Stimulated activated CD8-positive, alpha-beta memory T cell treated with anti-CD3 and anti-CD28 coated beads, Interleukin-7, amount 100 ng/mL, for 24 hours (primary cell): ENCODE results near the gene AXDND1.
"Not testable (repeated sequence)": the region's sequence is repeated elsewhere in the genome, so short reads cannot be mapped to it uniquely, and the experiment has no call there.

Source experiments
- DNase-seq: peaks from one replicate; pipeline ENCODE4 v3.0.0-alpha.2; 2020; ENCODE audit warnings: low read depth

AXDND1 gene

DNA sequence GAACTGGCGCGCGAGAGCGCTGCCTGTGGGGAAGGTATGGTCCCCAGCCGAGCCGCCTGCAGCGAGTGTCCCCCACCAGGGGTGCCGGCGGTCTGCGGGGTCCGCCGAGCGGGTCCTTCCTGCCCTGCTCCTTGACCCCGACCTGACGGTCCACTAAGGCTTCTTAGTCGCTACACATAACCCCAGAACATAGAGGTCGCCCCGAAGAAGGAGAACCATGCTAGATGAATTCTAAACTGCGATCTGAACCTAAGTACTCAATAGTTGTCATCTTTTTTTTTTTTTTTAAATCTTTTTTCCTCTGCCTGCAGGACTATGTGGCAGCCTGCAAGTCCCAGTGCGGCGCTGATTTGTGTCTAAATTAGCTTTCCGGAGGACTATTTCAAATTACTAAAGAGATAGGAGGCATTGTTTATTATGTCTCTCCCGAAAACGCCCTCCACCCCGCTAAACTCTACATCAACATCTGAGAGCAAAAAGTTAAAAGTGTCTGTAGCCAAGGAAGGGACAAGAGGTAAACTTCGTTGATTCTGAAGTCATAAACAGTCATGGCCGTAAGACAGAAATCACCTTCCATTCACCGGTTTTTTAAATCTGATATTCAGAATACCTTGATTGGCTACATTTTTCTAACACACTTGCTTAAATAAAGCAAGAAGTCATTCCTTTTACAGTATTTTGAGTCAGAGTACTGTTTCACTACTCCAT lies 476 bp downstream of the AXDND1 start:
- DNase-seq = no peak

DNA sequence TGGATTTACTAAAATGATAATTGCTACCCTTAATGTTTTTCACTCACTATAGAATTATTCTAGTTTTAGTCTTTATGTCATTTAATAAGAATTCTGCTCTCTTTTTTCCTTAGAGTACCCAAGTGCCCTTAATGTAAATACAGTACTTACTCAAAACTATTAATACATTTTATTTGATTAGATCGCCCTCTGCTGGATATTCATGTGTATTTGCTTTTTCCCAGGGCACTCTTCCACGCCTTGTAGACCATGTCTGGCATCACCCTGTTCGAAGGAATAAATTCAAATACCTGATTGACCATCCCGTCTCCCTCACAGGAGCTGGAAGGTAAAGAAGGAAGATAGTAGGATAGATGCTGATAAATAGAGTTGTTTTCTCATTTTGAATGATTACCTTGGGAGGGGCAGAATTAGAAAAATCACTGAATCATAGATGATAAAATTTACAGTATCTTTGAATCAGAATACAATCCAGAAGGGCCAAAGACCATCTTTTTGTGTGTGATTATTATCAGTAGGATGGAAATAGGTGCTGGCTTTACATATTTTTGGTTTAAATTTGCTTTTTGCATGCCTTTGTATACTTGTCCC lies 4.1 kb downstream of the AXDND1 start:
- DNase-seq = no peak

DNA sequence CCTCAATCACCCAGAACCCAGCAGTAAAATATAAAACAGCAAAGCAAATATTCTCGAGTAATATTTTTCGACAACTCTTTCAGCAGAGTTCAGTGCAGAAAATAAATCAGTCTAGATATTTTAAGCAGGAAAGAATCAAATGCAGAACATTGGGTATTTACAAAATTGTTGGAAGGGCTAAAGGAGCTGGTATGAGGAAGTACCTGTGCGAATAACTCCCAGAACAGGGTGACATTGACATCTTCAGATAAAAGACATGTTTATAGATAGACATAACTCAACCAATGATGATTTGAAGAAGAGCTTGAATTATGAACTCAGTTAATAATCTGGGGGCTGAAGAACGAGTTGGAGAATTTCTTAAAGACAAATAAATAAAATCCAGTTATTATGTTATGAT lies 6.4 kb downstream of the AXDND1 start:
- DNase-seq = no peak

DNA sequence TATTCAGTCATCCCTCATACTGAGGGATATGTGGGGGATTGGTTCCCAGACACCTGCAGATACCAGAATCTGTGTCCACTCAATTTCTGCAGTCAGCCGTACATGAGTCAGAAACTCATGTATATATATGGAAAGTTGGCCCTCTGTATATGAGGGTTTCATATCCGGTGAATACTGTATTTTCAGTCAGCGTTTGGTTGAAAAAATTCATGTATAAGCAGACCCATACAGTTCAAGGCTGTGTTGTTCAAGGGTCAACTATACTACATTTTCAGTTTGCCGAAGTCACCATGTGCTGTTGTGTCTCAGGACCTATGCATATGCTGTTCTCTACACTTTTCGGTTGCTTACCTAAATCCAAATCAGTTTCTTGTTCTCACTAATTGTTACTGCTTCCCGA lies 10.5 kb downstream of the AXDND1 start:
- DNase-seq = no peak

DNA sequence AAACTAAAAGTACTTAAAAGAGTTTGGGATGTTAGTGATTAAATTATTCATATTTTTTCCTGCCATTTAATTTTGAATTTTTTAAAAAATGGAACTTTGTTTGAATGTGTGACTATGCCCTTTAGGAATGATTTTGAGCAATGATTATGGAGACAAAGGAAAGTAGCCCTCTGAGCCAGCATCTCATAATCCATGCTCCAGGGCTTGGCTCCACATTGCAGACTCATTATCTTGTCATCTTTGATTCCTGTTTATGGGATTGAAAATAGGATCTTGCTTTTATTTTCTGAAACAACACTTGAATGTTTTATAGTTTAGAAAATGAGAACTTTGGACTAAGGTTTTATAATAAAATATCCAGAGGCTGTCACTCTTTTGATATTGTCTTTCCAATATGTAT lies 14.5 kb downstream of the AXDND1 start:
- no peak for DNase-seq

DNA sequence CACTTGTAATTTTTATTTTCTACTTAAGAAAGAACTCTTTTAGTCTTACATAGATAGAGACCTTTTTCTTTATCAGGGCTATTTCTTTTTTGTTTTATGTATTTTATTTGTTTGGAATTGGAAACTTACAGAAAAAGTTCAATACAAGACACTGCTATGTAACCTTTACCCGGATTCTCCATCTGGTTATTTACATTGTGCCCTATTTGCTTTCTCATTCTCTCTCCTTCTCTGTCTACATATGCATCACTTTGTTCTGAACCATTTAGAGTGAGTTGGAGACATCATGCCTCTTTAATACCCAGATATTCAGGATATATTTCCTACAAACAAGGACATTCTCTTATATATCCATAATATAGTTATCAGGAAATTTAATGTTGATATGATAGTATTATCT lies 18.3 kb downstream of the AXDND1 start:
- DNase-seq = no peak

DNA sequence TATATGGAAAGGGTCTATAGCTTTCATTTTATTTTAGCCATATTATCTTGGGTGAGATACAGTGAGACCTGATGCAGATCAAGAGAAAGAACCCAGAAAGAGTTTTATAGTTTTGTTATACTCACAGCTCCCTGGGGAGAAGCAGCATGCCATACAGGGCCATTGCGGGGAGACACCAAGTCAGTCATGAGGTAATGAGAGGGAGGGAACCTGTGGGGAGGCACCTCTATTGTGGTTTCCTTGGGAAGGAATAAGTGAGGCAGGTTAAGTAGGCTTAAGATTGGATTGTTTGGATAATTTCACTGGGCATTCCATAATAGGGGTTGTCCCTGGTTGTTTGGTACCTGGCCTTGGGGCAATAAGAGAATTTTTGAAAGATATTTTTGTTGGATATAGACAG lies 19.7 kb downstream of the AXDND1 start:
- no peak for DNase-seq

DNA sequence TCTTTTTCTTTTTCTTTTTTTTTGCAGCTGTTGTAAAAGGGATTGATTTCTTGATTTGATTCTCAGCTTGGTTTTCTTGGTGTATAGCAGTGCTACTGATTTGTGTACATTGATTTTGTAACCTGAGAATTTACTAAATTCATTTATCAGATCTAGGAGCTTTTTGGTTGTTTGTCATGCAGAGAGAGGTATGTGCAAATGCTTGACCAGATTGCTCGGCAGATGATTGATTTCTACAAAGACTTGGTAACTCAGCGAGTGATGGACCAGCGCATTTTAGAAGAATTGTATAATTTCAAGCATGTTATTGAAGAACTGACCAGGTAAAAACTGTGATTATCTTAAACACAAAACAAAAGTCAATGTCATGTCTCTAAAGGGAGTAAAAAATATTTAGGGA lies 27.9 kb downstream of the AXDND1 start:
- DNase-seq = no peak

DNA sequence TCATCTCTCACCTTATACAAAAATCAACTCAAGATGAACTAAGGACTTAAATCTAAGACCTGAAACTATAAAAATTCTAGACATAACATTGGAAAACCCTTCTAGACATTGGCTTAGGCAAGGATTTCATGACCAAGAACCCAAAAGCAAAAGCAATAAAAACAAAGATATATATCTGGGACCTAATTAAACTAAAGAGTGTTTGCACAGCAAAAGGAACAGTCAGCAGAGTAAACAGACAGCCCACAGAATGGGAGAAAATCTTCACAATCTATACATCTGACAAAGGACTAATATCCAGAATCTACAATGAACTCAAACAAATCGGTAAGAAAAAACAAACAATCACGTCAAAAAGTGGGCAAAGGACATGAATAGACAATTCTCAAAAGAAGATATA lies 33.6 kb downstream of the AXDND1 start:
- not testable (repeated sequence) for DNase-seq

DNA sequence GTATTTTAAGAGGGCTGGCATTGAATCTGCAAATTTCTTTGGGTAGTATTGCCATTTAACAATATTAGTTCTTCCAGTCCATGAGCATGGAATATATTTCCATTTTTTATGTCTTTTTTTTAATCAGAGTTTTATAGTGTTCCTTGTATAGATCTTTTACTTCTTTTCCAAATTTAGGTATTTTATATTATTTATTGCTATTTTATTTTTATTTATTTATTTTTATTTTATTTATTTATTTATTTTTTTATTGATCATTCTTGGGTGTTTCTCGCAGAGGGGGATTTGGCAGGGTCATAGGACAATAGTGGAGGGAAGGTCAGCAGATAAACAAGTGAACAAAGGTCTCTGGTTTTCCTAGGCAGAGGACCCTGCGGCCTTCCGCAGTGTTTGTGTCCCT lies 52.0 kb downstream of the AXDND1 start:
- not testable (repeated sequence) for DNase-seq

DNA sequence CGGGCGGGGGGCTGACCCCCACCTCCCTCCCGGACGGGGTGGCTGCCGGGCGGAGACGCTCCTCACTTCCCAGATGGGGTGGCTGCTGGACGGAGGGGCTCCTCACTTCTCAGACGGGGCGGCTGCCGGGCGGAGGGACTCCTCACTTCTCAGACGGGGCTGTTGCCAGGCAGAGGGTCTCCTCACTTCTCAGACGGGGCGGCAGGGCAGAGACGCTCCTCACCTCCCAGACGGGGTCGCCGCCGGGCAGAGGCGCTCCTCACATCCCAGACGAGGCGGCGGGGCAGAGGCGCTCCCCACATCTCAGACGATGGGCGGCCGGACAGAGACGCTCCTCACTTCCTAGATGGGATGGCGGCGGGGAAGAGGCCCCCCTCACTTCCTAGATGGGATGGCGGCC lies 52.9 kb downstream of the AXDND1 start:
- DNase-seq = not testable (repeated sequence)

DNA sequence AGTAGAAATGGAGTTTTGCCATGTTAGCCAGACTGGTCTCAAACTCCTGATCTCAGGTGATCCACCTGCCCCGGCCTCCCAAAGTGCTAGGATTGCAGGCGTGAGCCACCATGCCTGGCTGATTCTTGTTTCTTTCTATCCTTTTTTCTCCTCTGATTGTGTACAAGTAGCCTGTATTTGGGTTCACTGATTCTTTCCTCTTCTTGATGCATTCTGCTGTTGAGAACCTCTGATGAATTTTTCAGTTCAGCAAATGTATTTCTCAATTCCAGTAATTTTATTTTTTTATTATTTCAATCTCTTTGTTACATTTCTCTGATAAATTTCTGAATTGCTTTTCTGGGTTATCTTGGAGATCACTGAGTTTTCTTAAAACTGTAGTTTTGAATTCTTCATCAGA lies 58.8 kb downstream of the AXDND1 start:
- no peak for DNase-seq

DNA sequence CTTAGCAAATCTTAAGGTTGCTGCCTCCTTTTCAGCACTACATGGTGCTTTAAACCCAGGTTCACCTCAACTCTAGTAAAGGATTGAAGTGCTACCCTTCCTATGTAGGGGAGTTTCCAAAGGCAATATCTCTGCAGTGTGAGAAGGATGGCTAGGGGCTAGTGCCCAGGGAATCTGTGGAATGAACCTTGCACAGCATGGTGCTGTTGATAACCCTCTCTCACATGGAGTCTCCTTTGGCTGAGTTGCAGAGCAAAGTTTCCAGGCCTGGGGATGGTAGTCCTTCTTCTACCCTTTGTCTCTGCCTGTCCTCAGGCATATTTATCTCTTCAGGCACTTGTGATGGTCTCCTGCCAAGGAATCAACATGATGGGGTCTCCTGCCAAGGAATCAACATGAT lies 59.4 kb downstream of the AXDND1 start:
- DNase-seq = no peak

DNA sequence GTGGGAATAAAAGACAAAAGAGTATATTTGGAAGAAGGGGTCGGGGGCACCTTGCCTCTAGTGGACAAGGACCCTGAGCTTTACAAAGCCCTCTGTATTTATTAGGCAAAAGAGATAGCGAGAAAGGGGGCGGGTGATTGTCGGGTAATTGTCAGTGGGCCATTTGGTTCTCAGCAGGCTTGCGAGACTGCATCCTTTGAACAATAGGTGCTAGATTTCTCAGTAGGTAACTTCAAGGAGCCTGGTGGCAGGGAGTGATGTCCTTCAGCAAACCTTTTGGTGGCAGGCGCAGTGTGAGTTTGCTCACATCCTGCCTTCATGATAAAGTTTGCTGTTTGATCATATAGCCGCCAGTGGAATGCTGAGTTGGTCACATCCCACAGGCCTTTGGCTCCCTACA lies 71.4 kb downstream of the AXDND1 start:
- DNase-seq = no peak

DNA sequence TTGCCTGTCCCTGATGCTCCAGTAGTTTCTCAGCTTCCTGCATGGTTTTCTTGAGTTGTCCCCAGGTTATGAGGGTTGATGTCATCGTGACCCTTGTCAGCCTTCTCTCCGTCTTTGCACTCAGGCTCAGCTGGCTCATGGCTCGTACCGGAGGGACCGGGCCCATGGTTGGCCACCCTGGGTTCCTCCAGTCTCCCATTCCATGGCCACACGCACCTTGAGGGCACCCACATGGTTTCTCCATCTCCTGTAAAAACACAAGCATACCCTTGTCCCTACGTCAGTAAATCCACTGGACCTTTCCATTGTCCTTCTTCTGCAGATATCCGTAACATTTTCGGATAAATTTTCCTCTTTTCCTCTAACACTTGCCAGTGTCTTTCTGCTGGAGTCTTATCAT lies 73.9 kb downstream of the AXDND1 start:
- not testable (repeated sequence) for DNase-seq

DNA sequence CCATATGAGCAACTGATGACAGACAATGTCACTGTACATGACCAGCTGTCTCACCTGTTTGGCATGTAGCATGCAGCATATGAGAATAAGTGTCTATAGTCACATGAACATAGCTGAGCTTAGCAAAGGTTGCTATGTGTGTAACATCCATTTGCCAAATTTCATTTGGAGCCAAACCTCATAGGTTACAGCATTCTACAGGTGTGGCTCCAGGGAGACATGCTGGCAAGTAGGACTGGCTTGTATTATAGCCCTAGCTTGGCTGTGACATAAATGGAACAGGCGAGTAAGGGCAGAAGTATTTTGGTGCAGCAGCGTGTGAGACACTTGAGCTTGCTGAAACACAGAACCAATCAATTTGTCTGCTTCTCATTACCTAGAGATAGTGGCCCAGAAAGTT lies 74.5 kb downstream of the AXDND1 start:
- DNase-seq = not testable (repeated sequence)

DNA sequence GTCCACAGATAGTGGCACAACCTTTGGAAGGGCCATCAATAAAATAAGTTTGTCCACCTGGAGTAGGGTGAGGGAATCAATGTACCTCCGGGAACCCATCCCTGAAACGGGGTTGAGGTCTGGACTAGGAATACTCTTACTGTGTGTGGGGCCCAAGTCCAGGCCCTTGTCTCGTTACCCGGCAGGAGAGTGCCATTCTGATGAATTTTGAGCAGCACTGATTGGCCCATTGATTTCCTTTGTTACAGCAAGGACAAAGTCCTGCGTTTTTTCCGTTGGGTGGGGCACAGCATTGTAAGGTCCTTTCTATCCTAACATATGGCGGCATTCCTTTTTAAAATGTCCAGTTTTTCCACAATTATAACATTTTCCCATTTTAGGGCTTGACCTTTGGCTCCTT lies 75.2 kb downstream of the AXDND1 start:
- no peak for DNase-seq

DNA sequence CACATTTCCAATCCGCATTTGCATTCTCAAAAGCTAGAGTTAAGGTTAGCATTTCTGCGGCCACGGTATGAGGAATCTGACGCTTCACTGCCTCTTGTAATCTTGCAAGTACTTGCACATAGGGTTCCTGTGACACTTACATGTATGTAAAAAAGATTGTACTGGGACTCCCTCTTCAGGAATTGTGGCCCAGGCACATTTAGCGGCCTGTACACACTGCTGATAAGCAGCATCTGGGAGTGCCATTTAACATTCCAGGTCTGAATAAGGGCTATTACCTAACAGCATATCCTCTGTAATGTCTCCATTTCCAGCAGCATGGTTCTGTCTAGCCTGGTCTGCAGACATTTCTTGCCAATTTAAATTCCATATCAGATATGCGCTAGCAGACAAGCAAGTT lies 75.7 kb downstream of the AXDND1 start:
- no peak for DNase-seq

DNA sequence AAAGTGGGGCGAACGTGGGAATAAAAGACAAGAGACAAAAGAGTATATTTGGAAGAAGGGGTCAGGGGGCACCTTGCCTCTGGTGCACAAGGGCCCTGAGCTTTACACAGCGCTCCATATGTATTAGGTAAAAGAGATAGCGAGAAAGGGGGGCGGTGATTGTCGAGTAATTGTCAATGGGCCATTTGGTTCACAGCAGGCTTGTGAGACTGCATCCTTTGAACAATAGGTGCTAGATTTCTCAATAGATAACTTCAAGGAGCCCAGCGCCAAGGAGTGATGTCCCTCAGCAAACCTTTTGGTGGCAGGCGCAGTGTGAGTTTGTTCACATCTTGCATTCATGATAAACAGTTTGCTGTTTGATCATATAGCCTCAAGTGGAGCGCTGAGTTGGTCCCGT lies 77.1 kb downstream of the AXDND1 start:
- not testable (repeated sequence) for DNase-seq

DNA sequence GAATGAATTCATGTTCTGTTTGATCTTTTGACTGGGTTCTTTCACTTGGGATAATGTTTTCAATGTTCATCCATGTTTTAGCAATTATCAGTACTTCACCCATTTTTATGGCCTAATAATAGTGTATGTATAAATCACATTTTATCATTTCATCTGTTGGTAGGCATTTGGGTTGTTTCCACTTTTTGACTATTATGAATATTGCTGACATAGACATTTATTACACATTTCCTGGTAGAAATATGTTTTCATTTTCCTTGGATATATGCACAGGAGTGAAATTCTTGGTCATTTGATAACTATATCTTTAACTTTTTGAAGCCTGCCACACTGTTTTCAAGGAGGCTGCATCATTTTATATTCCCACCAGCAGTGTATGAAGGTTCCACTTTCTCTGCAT lies 79.8 kb downstream of the AXDND1 start:
- no peak for DNase-seq

DNA sequence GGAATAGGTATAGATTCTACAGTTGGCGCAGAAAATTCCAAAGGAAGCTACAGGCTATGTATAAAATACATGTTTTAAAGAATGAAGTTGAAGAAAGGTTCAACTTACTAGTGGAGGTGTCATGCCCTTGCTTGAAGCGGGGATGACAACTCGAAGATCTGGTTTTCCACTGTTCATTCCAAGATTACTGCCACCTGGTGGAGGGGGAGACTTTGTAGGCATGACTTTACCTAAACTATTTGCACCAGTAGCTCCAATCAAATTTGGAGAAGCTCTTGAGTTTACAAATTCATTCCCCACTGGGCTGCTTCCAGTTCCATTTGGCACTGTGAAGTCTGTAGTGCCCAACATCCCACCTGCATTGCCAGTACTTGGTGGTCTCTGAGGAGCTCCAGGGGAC lies 81.7 kb downstream of the AXDND1 start:
- no peak for DNase-seq

DNA sequence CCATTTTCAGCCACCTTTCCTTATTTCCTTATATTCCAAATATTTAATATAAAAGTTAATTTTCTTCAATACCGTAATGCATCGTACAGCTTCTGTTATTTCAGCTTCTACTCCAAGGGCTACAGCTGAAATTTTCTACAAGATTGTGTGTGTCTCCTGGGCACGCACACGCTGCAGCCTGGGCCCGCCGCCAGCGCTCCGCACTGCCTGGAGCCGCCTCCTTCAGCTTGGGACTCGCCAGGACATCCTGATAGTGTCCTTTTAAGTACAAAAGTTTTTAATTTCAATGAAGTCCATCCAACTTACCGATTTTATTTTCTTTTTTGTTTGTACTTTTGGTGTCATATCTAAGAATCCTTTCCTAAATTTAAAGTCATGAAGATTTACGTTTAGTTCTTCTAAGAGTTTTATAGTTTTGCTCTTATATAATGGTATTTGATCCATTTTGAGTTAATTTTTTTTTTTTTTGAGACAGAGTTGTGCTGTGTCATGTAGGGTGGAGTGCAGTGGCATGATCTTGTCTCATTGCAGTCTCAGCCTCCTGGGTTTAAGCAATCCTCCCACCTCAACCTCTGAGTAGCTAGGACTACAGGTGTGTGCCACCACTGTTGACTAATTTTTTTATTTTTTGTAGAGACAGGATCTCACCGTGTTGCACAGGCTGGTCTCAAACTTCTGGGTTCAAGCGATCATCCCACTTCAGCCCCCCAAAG lies 82.8 kb downstream of the AXDND1 start:
- no peak for DNase-seq

DNA sequence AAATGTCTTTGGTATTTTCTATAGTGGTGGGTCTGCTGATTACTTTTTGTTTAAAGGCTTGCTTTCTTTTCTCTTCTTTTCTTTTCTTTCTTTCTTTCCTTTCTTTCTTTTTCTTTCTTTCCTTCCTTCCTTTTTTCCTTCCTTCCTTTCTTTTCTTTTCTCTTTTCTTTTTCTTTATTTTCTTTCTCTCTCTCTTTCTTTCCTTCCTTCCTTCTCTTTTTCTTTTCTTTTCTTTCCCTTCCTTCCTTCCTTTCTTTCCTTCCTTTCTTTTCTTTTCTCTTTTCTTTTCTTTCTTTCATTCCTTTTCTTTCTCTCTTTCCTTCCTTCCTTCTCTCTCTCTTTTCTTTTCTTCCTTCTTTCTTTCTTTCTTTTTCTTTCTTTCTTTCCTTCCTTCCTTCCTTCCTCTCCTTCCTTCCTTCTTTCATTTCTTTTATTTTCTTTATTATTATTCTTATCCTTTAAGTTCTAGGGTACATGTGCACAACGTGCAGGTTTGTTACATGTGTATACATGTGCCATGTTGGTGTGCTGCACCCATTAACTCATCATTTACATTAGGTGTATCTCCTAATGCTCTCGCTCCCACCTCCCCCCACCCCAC lies 93.9 kb downstream of the AXDND1 start:
- DNase-seq = not testable (repeated sequence)
